ENCODE data around the gene ZNF629. TPM values are rescaled to one million over a fixed set of nuclear protein-coding genes. Genes with fewer than 3 reads are reported as not detected.

Gene ZNF629
- total RNA-seq, 1 donor: 16.3 TPM

- H3K27ac ChIP-seq (ENCODE audit: low read depth, low read length): peak overlapping the region; percentile 91
- H3K4me1 ChIP-seq (ENCODE audit: insufficient read depth, low read length): peaks cover 25% of the 10 kb centered on the region
- H3K4me2 ChIP-seq (ENCODE audit: insufficient read depth, low read length): peak overlapping the region; percentile 100
- peaks cover 36% of the 10 kb centered on the region for H3K79me2 ChIP-seq (ENCODE audit: insufficient read depth, low read length)
- H2AFZ ChIP-seq (ENCODE audit: low read length): no peak overlapping the region
- H3K9me3 ChIP-seq (ENCODE audit: low read depth, low read length): no peaks in the 10 kb centered on the region
- peaks cover 23% of the 10 kb centered on the region for H4K20me1 ChIP-seq (ENCODE audit: insufficient read depth, low read length)
- peaks cover 51% of the 10 kb centered on the region for H3K36me3 ChIP-seq (ENCODE audit: insufficient read depth, low read length)
- H3K4me3 ChIP-seq (ENCODE audit: insufficient read depth, low read length): peak overlapping the region; percentile 94
- no peaks in the 10 kb centered on the region for H3K27me3 ChIP-seq (ENCODE audit: insufficient read depth, low read length)
- TF ChIP-seq CTCF (IDR thresholded peaks at IDR 0.05; ENCODE audit: extremely low read depth, low read depth, low read length): no peak
- DNase-seq (ENCODE audit: insufficient read length, low spot score, missing footprints): peak; percentile 54
Observed at GRCh38 chr16:30762991-30763725, 23.8 kb downstream of the ZNF629 start.

- H3K27ac ChIP-seq (ENCODE audit: low read depth, low read length): peak within 1 kb of the TSS; percentile 91
- peak within 1 kb of the TSS; percentile 95 for H2AFZ ChIP-seq (ENCODE audit: low read length)
- H4K20me1 ChIP-seq (ENCODE audit: insufficient read depth, low read length): peaks cover 20% of the 10 kb centered on the region
- no peaks in the 10 kb centered on the region for H3K27me3 ChIP-seq (ENCODE audit: insufficient read depth, low read length)
- H3K36me3 ChIP-seq (ENCODE audit: insufficient read depth, low read length): peaks cover 43% of the 10 kb centered on the region
- H3K79me2 ChIP-seq (ENCODE audit: insufficient read depth, low read length): peaks cover 36% of the 10 kb centered on the region
- H3K4me1 ChIP-seq (ENCODE audit: insufficient read depth, low read length): peaks cover 25% of the 10 kb centered on the region
- no peaks in the 10 kb centered on the region for H3K9me3 ChIP-seq (ENCODE audit: low read depth, low read length)
- H3K4me2 ChIP-seq (ENCODE audit: insufficient read depth, low read length): peak within 1 kb of the TSS; percentile 100
- TF ChIP-seq CTCF (IDR thresholded peaks at IDR 0.05; ENCODE audit: extremely low read depth, low read depth, low read length): no peak
- H3K4me3 ChIP-seq (ENCODE audit: insufficient read depth, low read length): peak within 1 kb of the TSS; percentile 94
- peak; percentile 100 for DNase-seq (ENCODE audit: insufficient read length, low spot score, missing footprints)
Observed at GRCh38 chr16:30761928-30762902, 24.8 kb downstream of the ZNF629 start, which contains the start of the genes CFAP119 and RNF40. CFAP119 (minus strand) TSS chr16:30762062; CDS start chr16:30761748, 314 bp downstream. RNF40 (plus strand) TSS chr16:30762322; CDS start chr16:30762546, 224 bp downstream.

- H4K20me1 ChIP-seq (ENCODE audit: insufficient read depth, low read length): peaks cover 20% of the 10 kb centered on the region
- peak; percentile 91 for DNase-seq (ENCODE audit: insufficient read length, low spot score, missing footprints)
Observed at GRCh38 chr16:30761427-30761927, 25.5 kb downstream of the ZNF629 start.

More at GRCh38 chr16:30761427-30761927, 25.5 kb downstream of the ZNF629 start:
- Histone ChIP-seq H3K79me2 (ENCODE audit: insufficient read depth, low read length) (peaks cover 33% of the 10 kb centered on the region), H3K9me3 (ENCODE audit: low read depth, low read length) (no peaks in the 10 kb centered on the region), H3K4me3 (ENCODE audit: insufficient read depth, low read length) (peak overlapping the region; percentile 94), H3K4me1 (ENCODE audit: insufficient read depth, low read length) (peaks cover 25% of the 10 kb centered on the region), H2AFZ (ENCODE audit: low read length) (peak overlapping the region; percentile 95), H3K27me3 (ENCODE audit: insufficient read depth, low read length) (no peaks in the 10 kb centered on the region), H3K4me2 (ENCODE audit: insufficient read depth, low read length) (peak overlapping the region; percentile 100), H3K36me3 (ENCODE audit: insufficient read depth, low read length) (peaks cover 39% of the 10 kb centered on the region), H3K27ac (ENCODE audit: low read depth, low read length) (peak overlapping the region; percentile 91)
- no peak for TF ChIP-seq CTCF (IDR thresholded peaks at IDR 0.05; ENCODE audit: extremely low read depth, low read depth, low read length)

Data from osteoblast (primary cell).